HepG2 (cell line): ENCODE measurements around the gene CACNA1D. TPM values are rescaled to one million over a fixed set of nuclear protein-coding genes. Genes with fewer than 3 reads are reported as not detected.

Experiments
- ATAC-seq: fragments of 200-7000 bp; cut with Tn5 transposase; 3 replicates; pipeline ENCODE4 v1.9.1; 2020; ENCODE audit warnings: mild to moderate bottlenecking, moderate library complexity
- BruUV-seq: library from RNA; stranded (reverse); fragments of 400-500 nt; replicated peaks from 2 replicates; lab custom pipeline; 2021; lab: Mats Ljungman, UMichigan
- CTCF ChIA-PET: fragments of 300-600 bp; formaldehyde crosslinking; extraction: SDS; loops from one replicate; lab custom pipeline; 2021; ENCODE audit warnings: low total read pairs, inconsistent platforms, low intra/inter-chr PET ratio; lab: Yijun Ruan, JAX
- POLR2A ChIA-PET: fragments of 350-600 bp; sonication (Branson Sonifier 250); formaldehyde crosslinking; loops from one replicate; lab custom pipeline; 2020; ENCODE audit warnings: antibody characterized with exemption, inconsistent platforms; lab: Yijun Ruan, JAX
- DNase-seq: peaks from one replicate; pipeline ENCODE4 v3.0.0-alpha.2; 2015; ENCODE audit warnings: low spot score
- FAIRE-seq: peaks from 3 replicates; lab custom pipeline; 2011; peaks lifted over from hg19 to GRCh38; lab: Jason Lieb, UNC
- H2AFZ ChIP-seq: one replicate; pipeline ENCODE4 v1.6.1; 2011; ENCODE audit warnings: low read length, inconsistent platforms
- H3K27ac ChIP-seq: fragments of 300-600 bp; 3 replicates; pipeline ENCODE4 v1.8.0; 2011; ENCODE audit warnings: mixed run types, mild to moderate bottlenecking, mixed read lengths, low read length, inconsistent platforms; ENCODE audit not compliant: insufficient read depth; ENCODE audit errors: extremely low read length
- H3K27me3 ChIP-seq, 2 experiments: fragments of 200-600 bp in 1 of 2; 2 replicates in 1 of 2; 3 replicates in 1 of 2; pipeline versions ENCODE4 v1.6.0 to v1.8.0; 2011; ENCODE audit warnings: low read length in 2 of 2, mild to moderate bottlenecking in 2 of 2, moderate library complexity in 2 of 2, inconsistent platforms in 1 of 2; ENCODE audit not compliant: insufficient read depth in 2 of 2, control insufficient read depth in 1 of 2
- H3K36me3 ChIP-seq, 2 experiments: fragments of 200-600 bp in 1 of 2; replicated peaks in 1 of 2; 2 replicates in 1 of 2; 3 replicates in 1 of 2; pipeline versions ENCODE4 v1.5.1 to v1.8.0; 2011; ENCODE audit warnings: low read length in 2 of 2, inconsistent platforms in 1 of 2; ENCODE audit not compliant: insufficient read depth in 2 of 2, control insufficient read depth in 1 of 2
- H3K4me1 ChIP-seq: 2 replicates; pipeline ENCODE4 v1.5.1; 2012; ENCODE audit warnings: low read length, inconsistent platforms; ENCODE audit not compliant: insufficient read depth
- H3K4me2 ChIP-seq: 2 replicates; pipeline ENCODE4 v1.6.0; 2011; ENCODE audit warnings: low read depth, low read length, inconsistent platforms
- H3K4me3 ChIP-seq, 3 experiments: fragments of 200-600 bp in 1 of 3; sonication (generic), shearing (Covaris generic) in 1 of 3; replicated peaks in 1 of 3; 2 replicates each; pipeline ENCODE4 v1.5.1; 2011 to 2016; ENCODE audit warnings: low read length in 3 of 3, inconsistent platforms in 2 of 3, low read depth in 2 of 3, mild to moderate bottlenecking in 2 of 3, control low read depth in 1 of 3, mixed read lengths in 1 of 3; ENCODE audit not compliant: insufficient read depth in 1 of 3
- H3K79me2 ChIP-seq: one replicate; pipeline ENCODE4 v1.6.1; 2011; ENCODE audit warnings: low read length, inconsistent platforms; ENCODE audit not compliant: insufficient read depth
- H3K9ac ChIP-seq: 2 replicates; pipeline ENCODE4 v1.6.0; 2011; ENCODE audit warnings: mild to moderate bottlenecking, low read depth, low read length, inconsistent platforms; ENCODE audit not compliant: insufficient read depth
- H3K9me3 ChIP-seq: 2 replicates; pipeline ENCODE4 v1.5.1; 2012; ENCODE audit warnings: mild to moderate bottlenecking, low read length
- H4K20me1 ChIP-seq: 2 replicates; pipeline ENCODE4 v1.6.0; 2011; ENCODE audit warnings: inconsistent platforms, mild to moderate bottlenecking, low read length, moderate library complexity; ENCODE audit not compliant: insufficient read depth
- ATF2 ChIP-seq: sonication (generic); formaldehyde crosslinking; IDR thresholded peaks from 2 replicates; pipeline ENCODE4 v1.4.0; 2020; ENCODE audit warnings: missing genetic modification reagents
- CEBPG ChIP-seq: IDR thresholded peaks from 2 replicates; pipeline ENCODE4 v1.6.1; 2016
- FOXP1 ChIP-seq, 2 experiments: fragments of 450-650 bp in 1 of 2; IDR thresholded peaks; 2 replicates each; pipeline ENCODE4 v1.6.1; 2017 to 2018; ENCODE audit warnings: antibody characterized with exemption in 1 of 2
- PLRG1 ChIP-seq: fragments of 450-650 bp; conservative IDR thresholded peaks from 2 replicates; pipeline ENCODE4 v1.6.1; 2016
- PRDM10 ChIP-seq: sonication (generic); formaldehyde crosslinking; IDR thresholded peaks from 2 replicates; pipeline ENCODE4 v1.4.0; 2020; ENCODE audit warnings: low read depth, missing genetic modification reagents
- ZNF136 ChIP-seq: sonication (generic); formaldehyde crosslinking; IDR thresholded peaks from 2 replicates; pipeline ENCODE4 v1.8.1; 2022; ENCODE audit warnings: low read depth, mild to moderate bottlenecking, moderate library complexity, missing genetic modification reagents
- ZNF225 ChIP-seq: sonication (generic); formaldehyde crosslinking; IDR thresholded peaks from 2 replicates; pipeline ENCODE4 v1.4.0; 2020; ENCODE audit warnings: mild to moderate bottlenecking, missing genetic modification reagents
- ZNF280D ChIP-seq: sonication (generic); formaldehyde crosslinking; IDR thresholded peaks from 2 replicates; pipeline ENCODE4 v1.5.1; 2020; ENCODE audit warnings: mild to moderate bottlenecking, missing genetic modification reagents
- ZNF296 ChIP-seq: sonication (generic); formaldehyde crosslinking; conservative IDR thresholded peaks from 2 replicates; pipeline ENCODE4 v1.5.0; 2020; ENCODE audit warnings: mild to moderate bottlenecking, missing genetic modification reagents
- ZNF782 ChIP-seq: sonication (generic); formaldehyde crosslinking; IDR thresholded peaks from 2 replicates; pipeline ENCODE4 v1.4.0; 2020; ENCODE audit warnings: missing genetic modification reagents, mild to moderate bottlenecking, borderline replicate concordance
- WGBS: methylation state at CpG from one replicate; pipeline ENCODE4 v1.1.6; 2017; ENCODE audit warnings: low lambda C conversion rate; 5-methylcytosine and 5-hydroxymethylcytosine counted together
- in situ Hi-C: cut with HindIII; loops from 2 replicates; pipeline ENCODE4 v1.10.0; 2017; ENCODE audit warnings: low pct_unique_long_range_greater_than_20kb; ENCODE audit not compliant: extremely low pct_ligation_motif_present
- intact Hi-C: fragments of 100-400 bp; cut with micrococcal nuclease; formaldehyde crosslinking; loops from one replicate; pipeline ENCODE4 v1.10.0; 2022; ENCODE audit not compliant: unreplicated experiment
- polyA plus RNA-seq, 8 experiments: library from polyadenylated mRNA; depleted of rRNA in 3 of 8; stranded (reverse) in 7 of 8; unstranded in 1 of 8; fragments of >200 nt; fragmentation: Illumina TruSeq in 4 of 8; extraction: Trizol in 4 of 8; gene quantifications; 2 replicates each; pipeline versions ENCODE4 v1.2.1 to v1.2.3, GENCODE V29; 2011 to 2016; ENCODE audit warnings: low read depth in 4 of 8, missing spikeins in 1 of 8, mixed read lengths in 1 of 8; ENCODE audit not compliant: insufficient read depth in 1 of 8
- total RNA-seq, 5 experiments: library from RNA; depleted of rRNA; stranded (reverse); fragments of >200 nt; fragmentation: Illumina TruSeq; extraction: Trizol; gene quantifications; 2 replicates each; pipeline ENCODE4 v1.2.3, GENCODE V29; 2016; ENCODE audit warnings: low read depth in 1 of 5

Gene CACNA1D
- total and polyA plus RNA-seq, 2 of the 13 experiments (the other 11 are each of a cell fraction or from before 2014, with no cell fraction given), result 0.26 to 0.38 TPM

- TF ChIP-seq PRDM10 (CRISPR knock-in tag), result no peak
- TF ChIP-seq ATF2, result no peak
These were observed 255.0 kb downstream of the CACNA1D start (continued) for GRCh38 chr3:53749448-53749847.

GRCh38 chr3:53750253-53751210, 256.1 kb downstream of the CACNA1D start:
- Histone ChIP-seq H3K9ac (no peak overlapping the region), H2AFZ (no peak overlapping the region), H3K4me3 (no peak overlapping the region), H3K79me2 (no peaks in the 10 kb centered on the region), H3K9me3 (no peaks in the 10 kb centered on the region), H3K36me3 (no peaks in the 10 kb centered on the region), H3K4me2 (no peak overlapping the region), H4K20me1 (no peaks in the 10 kb centered on the region), H3K27ac (no peak overlapping the region), H3K4me1 (no peaks in the 10 kb centered on the region), H3K27me3 (no peaks in the 10 kb centered on the region)
- WGBS, result 71% methylated on average over 14 of the region's 17 CpGs
- DNase-seq, result no peak
- TF ChIP-seq ZNF136 (CRISPR knock-in tag) (no peak), ZNF782 (CRISPR knock-in tag) (no peak), ZNF280D (CRISPR knock-in tag) (no peak), CEBPG (CRISPR knock-in tag) (no peak), ZNF225 (CRISPR knock-in tag) (no peak), ZNF296 (CRISPR knock-in tag) (no peak), FOXP1 (IDR thresholded peaks at IDR 0.05) (no peak), FOXP1 (CRISPR knock-in tag; IDR thresholded peaks at IDR 0.05) (no peak), PLRG1 (no peak)
- no TSS peak for BruUV-seq
- intact Hi-C loops, result no loop called here
- no peak for ATAC-seq
- ChIA-PET CTCF (no interaction called here), POLR2A (no interaction called here)
- no peak for FAIRE-seq
- in situ Hi-C loops, result no loop called here
